ENCODE data around the gene CDH23.

DNA sequence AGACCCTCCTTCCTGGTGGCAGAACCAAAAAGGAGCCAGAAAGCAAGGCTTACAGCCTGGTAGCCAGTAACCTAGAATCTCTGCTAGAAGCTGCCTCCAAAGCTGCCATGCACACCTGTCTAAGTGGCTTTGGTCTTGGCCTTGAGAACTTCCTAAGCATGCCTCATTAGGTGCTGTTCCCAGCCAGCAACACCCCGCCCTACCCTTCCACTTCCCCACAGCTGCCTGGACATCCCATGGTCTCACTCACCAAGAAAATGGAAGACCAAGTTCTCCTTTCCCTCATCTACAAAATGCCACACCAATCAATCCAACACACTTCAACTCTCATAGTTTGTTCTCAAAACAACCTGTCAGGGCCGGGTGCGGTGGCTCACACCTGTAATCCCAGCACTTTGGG is 450.1 kb downstream of the CDH23 start:
- no peak for TF ChIP-seq EZH2 (IDR thresholded peaks at IDR 0.05; ENCODE audit: low read length)
- TF ChIP-seq, protein P1, sequence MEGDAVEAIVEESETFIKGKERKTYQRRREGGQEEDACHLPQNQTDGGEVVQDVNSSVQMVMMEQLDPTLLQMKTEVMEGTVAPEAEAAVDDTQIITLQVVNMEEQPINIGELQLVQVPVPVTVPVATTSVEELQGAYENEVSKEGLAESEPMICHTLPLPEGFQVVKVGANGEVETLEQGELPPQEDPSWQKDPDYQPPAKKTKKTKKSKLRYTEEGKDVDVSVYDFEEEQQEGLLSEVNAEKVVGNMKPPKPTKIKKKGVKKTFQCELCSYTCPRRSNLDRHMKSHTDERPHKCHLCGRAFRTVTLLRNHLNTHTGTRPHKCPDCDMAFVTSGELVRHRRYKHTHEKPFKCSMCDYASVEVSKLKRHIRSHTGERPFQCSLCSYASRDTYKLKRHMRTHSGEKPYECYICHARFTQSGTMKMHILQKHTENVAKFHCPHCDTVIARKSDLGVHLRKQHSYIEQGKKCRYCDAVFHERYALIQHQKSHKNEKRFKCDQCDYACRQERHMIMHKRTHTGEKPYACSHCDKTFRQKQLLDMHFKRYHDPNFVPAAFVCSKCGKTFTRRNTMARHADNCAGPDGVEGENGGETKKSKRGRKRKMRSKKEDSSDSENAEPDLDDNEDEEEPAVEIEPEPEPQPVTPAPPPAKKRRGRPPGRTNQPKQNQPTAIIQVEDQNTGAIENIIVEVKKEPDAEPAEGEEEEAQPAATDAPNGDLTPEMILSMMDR (optimal IDR thresholded peaks at IDR 0.05 in 1 of 3, IDR thresholded peaks at IDR 0.05 in 1 of 3, conservative IDR thresholded peaks at IDR 0.05 in 1 of 3; ENCODE audit: extremely low read depth in 1 of 3, insufficient read depth in 2 of 3, low read length in 3 of 3): no peak
